Neural cell (in vitro differentiated cells): ENCODE results near the gene PHACTR3.

ENCODE experiments used
- EZH2 ChIP-seq: fragments of 200-600, 300-800 bp; shearing (Covaris generic), sonication (generic); IDR thresholded peaks from 2 replicates; pipeline ENCODE4 v1.6.1; 2014; ENCODE audit warnings: antibody characterized with exemption, low read length, borderline replicate concordance, mild to moderate bottlenecking; ENCODE audit not compliant: insufficient read depth, poor library complexity, severe bottlenecking
- POLR2AphosphoS5 ChIP-seq: IDR thresholded peaks from 2 replicates; pipeline ENCODE4 v1.6.1; 2012
- SMC3 ChIP-seq: fragments of 450-650 bp; conservative IDR thresholded peaks from 2 replicates; pipeline ENCODE4 v1.6.1; 2014; ENCODE audit warnings: antibody characterized with exemption, mild to moderate bottlenecking, moderate library complexity; ENCODE audit not compliant: poor library complexity
- TF ChIP-seq, protein P1 (sequence below): fragments of 450-650 bp; IDR thresholded peaks from 2 replicates; pipeline ENCODE4 v1.5.1; 2014; ENCODE audit warnings: antibody characterized with exemption, mild to moderate bottlenecking, moderate library complexity; ENCODE audit not compliant: poor library complexity, severe bottlenecking
- TF ChIP-seq, protein P2 (sequence below): IDR thresholded peaks from 2 replicates; pipeline ENCODE4 v1.6.1; 2012; ENCODE audit warnings: borderline replicate concordance

DNA sequence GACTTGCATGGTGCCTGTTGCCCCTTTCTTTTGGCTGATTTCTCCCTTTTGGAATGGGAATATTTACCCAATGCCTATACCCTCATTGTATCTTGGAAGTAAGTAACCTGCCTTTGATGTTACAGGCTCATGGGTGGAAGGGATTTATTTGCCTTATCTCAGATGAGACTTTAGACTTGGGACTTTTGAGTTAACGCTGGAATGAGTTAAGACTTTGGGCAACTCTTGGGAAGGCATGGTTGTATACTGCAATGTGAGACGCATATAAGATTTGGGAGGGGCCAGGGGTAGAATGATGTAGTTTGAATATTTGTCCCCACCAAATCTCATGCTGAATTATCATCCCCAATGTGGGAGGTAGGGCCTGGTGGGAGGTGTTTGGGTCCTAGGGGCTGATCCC lies 253.6 kb downstream of the PHACTR3 start:
- TF ChIP-seq, protein P1, sequence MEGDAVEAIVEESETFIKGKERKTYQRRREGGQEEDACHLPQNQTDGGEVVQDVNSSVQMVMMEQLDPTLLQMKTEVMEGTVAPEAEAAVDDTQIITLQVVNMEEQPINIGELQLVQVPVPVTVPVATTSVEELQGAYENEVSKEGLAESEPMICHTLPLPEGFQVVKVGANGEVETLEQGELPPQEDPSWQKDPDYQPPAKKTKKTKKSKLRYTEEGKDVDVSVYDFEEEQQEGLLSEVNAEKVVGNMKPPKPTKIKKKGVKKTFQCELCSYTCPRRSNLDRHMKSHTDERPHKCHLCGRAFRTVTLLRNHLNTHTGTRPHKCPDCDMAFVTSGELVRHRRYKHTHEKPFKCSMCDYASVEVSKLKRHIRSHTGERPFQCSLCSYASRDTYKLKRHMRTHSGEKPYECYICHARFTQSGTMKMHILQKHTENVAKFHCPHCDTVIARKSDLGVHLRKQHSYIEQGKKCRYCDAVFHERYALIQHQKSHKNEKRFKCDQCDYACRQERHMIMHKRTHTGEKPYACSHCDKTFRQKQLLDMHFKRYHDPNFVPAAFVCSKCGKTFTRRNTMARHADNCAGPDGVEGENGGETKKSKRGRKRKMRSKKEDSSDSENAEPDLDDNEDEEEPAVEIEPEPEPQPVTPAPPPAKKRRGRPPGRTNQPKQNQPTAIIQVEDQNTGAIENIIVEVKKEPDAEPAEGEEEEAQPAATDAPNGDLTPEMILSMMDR, result no peak
- TF ChIP-seq POLR2AphosphoS5 (no peak), EZH2 (no peak), SMC3 (no peak)
- TF ChIP-seq, protein P2, sequence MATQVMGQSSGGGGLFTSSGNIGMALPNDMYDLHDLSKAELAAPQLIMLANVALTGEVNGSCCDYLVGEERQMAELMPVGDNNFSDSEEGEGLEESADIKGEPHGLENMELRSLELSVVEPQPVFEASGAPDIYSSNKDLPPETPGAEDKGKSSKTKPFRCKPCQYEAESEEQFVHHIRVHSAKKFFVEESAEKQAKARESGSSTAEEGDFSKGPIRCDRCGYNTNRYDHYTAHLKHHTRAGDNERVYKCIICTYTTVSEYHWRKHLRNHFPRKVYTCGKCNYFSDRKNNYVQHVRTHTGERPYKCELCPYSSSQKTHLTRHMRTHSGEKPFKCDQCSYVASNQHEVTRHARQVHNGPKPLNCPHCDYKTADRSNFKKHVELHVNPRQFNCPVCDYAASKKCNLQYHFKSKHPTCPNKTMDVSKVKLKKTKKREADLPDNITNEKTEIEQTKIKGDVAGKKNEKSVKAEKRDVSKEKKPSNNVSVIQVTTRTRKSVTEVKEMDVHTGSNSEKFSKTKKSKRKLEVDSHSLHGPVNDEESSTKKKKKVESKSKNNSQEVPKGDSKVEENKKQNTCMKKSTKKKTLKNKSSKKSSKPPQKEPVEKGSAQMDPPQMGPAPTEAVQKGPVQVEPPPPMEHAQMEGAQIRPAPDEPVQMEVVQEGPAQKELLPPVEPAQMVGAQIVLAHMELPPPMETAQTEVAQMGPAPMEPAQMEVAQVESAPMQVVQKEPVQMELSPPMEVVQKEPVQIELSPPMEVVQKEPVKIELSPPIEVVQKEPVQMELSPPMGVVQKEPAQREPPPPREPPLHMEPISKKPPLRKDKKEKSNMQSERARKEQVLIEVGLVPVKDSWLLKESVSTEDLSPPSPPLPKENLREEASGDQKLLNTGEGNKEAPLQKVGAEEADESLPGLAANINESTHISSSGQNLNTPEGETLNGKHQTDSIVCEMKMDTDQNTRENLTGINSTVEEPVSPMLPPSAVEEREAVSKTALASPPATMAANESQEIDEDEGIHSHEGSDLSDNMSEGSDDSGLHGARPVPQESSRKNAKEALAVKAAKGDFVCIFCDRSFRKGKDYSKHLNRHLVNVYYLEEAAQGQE, result no peak
